IPS-18a (cell line): ENCODE results near the gene FRMD1.
"Not testable (repeated sequence)": the region's sequence is repeated elsewhere in the genome, so short reads cannot be mapped to it uniquely, and the experiment has no call there.

Experiments used
- H3K27ac ChIP-seq: one replicate; pipeline ENCODE4 v1.5.1; 2013; ENCODE audit warnings: low read length
- H3K27me3 ChIP-seq: one replicate; pipeline ENCODE4 v1.6.1; 2013; ENCODE audit warnings: mild to moderate bottlenecking, low read length; ENCODE audit not compliant: control insufficient read depth, insufficient read depth
- H3K36me3 ChIP-seq: one replicate; pipeline ENCODE4 v1.6.1; 2013; ENCODE audit warnings: low read depth, low read length; ENCODE audit not compliant: control insufficient read depth
- H3K4me1 ChIP-seq: one replicate; pipeline ENCODE4 v1.6.1; 2013; ENCODE audit warnings: low read depth, low read length; ENCODE audit not compliant: control insufficient read depth
- H3K4me3 ChIP-seq: one replicate; pipeline ENCODE4 v1.5.1; 2013; ENCODE audit warnings: low read length
- H3K9ac ChIP-seq: one replicate; pipeline ENCODE4 v1.6.1; 2013; ENCODE audit warnings: mild to moderate bottlenecking, low read length, moderate library complexity
- H3K9me3 ChIP-seq: one replicate; pipeline ENCODE4 v1.6.1; 2013; ENCODE audit warnings: low read depth, low read length; ENCODE audit not compliant: control insufficient read depth

FRMD1 gene

GRCh38 chr6:168081858-168082546, 3.0 kb upstream of the FRMD1 start:
- Histone ChIP-seq H3K4me3 (no peak overlapping the region), H3K4me1 (peaks cover 7% of the 10 kb centered on the region), H3K27me3 (no peaks in the 10 kb centered on the region), H3K9ac (no peak overlapping the region), H3K36me3 (no peaks in the 10 kb centered on the region), H3K27ac (no peak overlapping the region), H3K9me3 (no peaks in the 10 kb centered on the region)

- Histone ChIP-seq H3K27ac (no peak overlapping the region), H3K9me3 (no peaks in the 10 kb centered on the region), H3K27me3 (no peaks in the 10 kb centered on the region), H3K9ac (no peak overlapping the region), H3K4me1 (peaks cover 7% of the 10 kb centered on the region), H3K36me3 (no peaks in the 10 kb centered on the region), H3K4me3 (no peak overlapping the region)
Measured at GRCh38 chr6:168080393-168081077, 1.5 kb upstream of the FRMD1 start.

GRCh38 chr6:168078175-168078942, 653 bp downstream of the FRMD1 start:
- H3K27ac ChIP-seq = no peak overlapping the region
- no peaks in the 10 kb centered on the region for H3K36me3 ChIP-seq
- no peaks in the 10 kb centered on the region for H3K9me3 ChIP-seq
- H3K4me3 ChIP-seq = no peak overlapping the region
- no peak overlapping the region for H3K9ac ChIP-seq
- peaks cover 4% of the 10 kb centered on the region for H3K4me1 ChIP-seq
- no peaks in the 10 kb centered on the region for H3K27me3 ChIP-seq

GRCh38 chr6:168077401-168077800, 1.6 kb downstream of the FRMD1 start:
- H3K4me1 ChIP-seq, H3K36me3 ChIP-seq, H3K27me3 ChIP-seq, H3K4me3 ChIP-seq, H3K9me3 ChIP-seq, H3K27ac ChIP-seq, H3K9ac ChIP-seq: not testable (repeated sequence)

DNA sequence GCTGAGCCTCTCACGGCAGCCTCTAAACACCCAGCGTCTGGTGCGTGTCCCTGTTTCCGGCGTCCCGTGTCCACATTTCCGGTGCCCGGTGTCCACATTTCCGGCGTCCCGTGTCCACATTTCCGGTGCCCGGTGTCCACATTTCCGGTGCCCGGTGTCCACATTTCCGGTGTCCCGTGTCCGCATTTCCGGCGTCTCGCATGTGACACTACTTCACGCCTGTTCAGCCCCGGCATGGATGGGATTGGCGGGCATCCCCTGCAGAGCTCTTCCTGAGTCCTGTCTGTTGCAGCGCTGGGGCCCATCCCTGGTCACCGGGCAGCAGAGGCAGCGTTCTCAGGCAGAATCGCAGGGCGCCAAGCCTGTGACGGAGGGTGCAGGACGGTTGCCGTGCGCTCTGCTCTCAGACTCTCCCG, 3.2 kb downstream of the FRMD1 start:
- Histone ChIP-seq H3K9ac (no peak overlapping the region), H3K27me3 (no peaks in the 10 kb centered on the region), H3K9me3 (no peaks in the 10 kb centered on the region), H3K4me3 (no peak overlapping the region), H3K27ac (no peak overlapping the region), H3K4me1 (no peaks in the 10 kb centered on the region), H3K36me3 (no peaks in the 10 kb centered on the region)

GRCh38 chr6:168075216-168075615, 3.8 kb downstream of the FRMD1 start:
- no peaks in the 10 kb centered on the region for H3K36me3 ChIP-seq
- H3K27me3 ChIP-seq = no peaks in the 10 kb centered on the region
- H3K9me3 ChIP-seq = no peaks in the 10 kb centered on the region
- no peak overlapping the region for H3K27ac ChIP-seq
- H3K4me3 ChIP-seq = no peak overlapping the region
- no peaks in the 10 kb centered on the region for H3K4me1 ChIP-seq
- no peak overlapping the region for H3K9ac ChIP-seq

DNA sequence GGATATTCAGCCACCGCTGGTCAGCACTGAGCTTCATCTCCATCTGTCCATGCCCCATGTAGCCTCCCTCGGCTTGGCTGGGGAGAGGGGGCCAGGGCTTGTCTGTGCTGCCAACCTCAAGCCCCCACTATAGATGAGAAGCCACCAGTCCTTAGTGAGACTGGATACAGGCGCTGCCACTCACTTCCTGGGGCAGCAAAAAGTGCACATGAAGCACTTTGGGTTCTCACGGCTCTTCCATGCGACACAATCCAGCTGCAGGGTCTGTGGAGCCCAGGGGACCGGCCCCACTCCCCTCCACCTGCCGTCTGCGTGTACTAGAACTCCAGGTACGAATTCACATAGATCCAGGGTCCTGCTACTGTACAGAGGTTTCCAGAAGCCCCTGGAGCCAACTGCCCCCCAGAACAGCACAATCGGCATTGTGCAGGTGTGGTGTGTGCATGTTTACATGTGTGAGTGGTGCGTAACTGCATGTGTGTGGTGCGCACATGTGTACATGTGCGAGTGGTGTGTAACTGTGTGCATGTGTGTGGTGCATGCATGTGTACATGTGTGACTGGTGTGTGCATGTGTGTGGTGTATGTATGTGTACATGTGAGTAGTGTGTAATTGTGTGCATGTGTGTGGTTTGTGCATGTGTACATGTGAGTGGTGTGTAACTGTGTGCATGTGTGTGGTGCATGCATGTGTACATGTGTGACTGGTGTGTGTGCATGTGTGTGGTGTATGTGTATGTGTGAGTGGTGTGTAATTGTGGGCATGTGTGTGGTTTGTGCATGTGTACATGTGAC, 4.9 kb downstream of the FRMD1 start:
- Histone ChIP-seq H3K36me3 (no peaks in the 10 kb centered on the region), H3K9ac (no peak overlapping the region), H3K27me3 (no peaks in the 10 kb centered on the region), H3K9me3 (no peaks in the 10 kb centered on the region), H3K27ac (no peak overlapping the region), H3K4me1 (no peaks in the 10 kb centered on the region), H3K4me3 (no peak overlapping the region)

DNA sequence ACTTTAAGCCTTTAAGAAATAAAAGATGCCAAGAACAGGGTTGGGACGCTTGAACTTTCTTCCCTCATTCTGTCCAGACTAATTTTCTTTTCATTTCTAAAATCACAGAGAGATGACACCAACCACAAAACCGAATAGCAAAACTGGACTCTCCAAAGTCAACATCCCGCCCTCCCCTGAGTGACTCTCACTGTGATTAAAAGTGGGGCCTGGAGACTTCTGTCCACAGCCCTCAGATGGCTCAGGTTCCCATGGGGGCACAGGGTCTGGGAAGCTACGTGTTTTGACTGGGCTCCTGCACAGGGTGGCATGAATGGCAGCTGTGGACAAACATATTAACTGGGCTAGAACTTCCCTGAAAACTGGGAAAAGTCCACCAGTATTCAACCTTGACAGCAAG, 6.3 kb downstream of the FRMD1 start:
- H3K9me3 ChIP-seq = no peaks in the 10 kb centered on the region
- no peak overlapping the region for H3K27ac ChIP-seq
- H3K36me3 ChIP-seq = no peaks in the 10 kb centered on the region
- no peak overlapping the region for H3K4me3 ChIP-seq
- H3K27me3 ChIP-seq = no peaks in the 10 kb centered on the region
- no peak overlapping the region for H3K9ac ChIP-seq
- H3K4me1 ChIP-seq = no peaks in the 10 kb centered on the region

DNA sequence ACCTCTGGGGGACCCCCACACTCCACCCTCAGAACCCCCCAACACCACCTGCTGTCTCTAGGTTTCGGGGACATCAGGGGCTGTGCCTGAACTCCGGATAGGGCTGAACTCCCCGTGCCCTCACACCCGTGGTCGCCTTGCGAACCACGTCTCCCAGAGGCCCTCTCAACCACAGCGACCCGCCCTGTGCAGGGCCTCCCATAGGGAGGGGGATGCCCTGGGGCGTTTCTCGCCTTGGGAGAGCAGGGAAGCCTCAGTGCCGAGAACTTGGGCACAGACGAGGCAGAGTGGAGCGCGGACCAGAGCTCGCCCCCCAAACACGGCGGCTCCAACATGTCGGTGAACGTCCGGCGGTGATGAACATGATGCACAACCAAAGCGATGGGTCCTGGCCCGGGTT, 6.8 kb downstream of the FRMD1 start:
- Histone ChIP-seq H3K27me3 (no peaks in the 10 kb centered on the region), H3K9me3 (no peaks in the 10 kb centered on the region), H3K9ac (no peak overlapping the region), H3K27ac (no peak overlapping the region), H3K4me3 (no peak overlapping the region), H3K36me3 (no peaks in the 10 kb centered on the region), H3K4me1 (no peaks in the 10 kb centered on the region)

- H3K9me3 ChIP-seq = no peaks in the 10 kb centered on the region
- H3K4me3 ChIP-seq = no peak overlapping the region
- H3K27me3 ChIP-seq = no peaks in the 10 kb centered on the region
- H3K9ac ChIP-seq = no peak overlapping the region
- H3K36me3 ChIP-seq = no peaks in the 10 kb centered on the region
- no peak overlapping the region for H3K27ac ChIP-seq
- H3K4me1 ChIP-seq = no peaks in the 10 kb centered on the region
Measured at GRCh38 chr6:168071620-168072019, 7.4 kb downstream of the FRMD1 start.

GRCh38 chr6:168070804-168071203, 8.2 kb downstream of the FRMD1 start:
- H3K27ac ChIP-seq = no peak overlapping the region
- H3K4me1 ChIP-seq = no peaks in the 10 kb centered on the region
- H3K36me3 ChIP-seq = no peaks in the 10 kb centered on the region
- H3K9me3 ChIP-seq = no peaks in the 10 kb centered on the region
- no peaks in the 10 kb centered on the region for H3K27me3 ChIP-seq
- no peak overlapping the region for H3K9ac ChIP-seq
- H3K4me3 ChIP-seq = no peak overlapping the region
